AG08395 (cell line): ENCODE data around the gene SETD5.

ENCODE experiments used
- DNase-seq: peaks from one replicate; pipeline ENCODE4 v3.0.0; 2012; ENCODE audit warnings: mixed read lengths, low spot score

Gene SETD5

GRCh38 chr3:9387322-9387655 lies 10.1 kb upstream of the SETD5 start:
- DNase-seq, result no peak

- no peak for DNase-seq
Measured at GRCh38 chr3:9388142-9388541, 9.3 kb upstream of the SETD5 start.

- DNase-seq, result no peak
Measured at GRCh38 chr3:9388562-9389272, 8.7 kb upstream of the SETD5 start.

GRCh38 chr3:9390265-9390888 lies 7.0 kb upstream of the SETD5 start:
- DNase-seq, result no peak

GRCh38 chr3:9392041-9392440 lies 5.4 kb upstream of the SETD5 start:
- no peak for DNase-seq

- DNase-seq, result no peak
Measured at GRCh38 chr3:9395570-9396300, 1.7 kb upstream of the SETD5 start.

GRCh38 chr3:9396301-9396631 lies 1.1 kb upstream of the SETD5 start:
- DNase-seq, result peak; percentile 78

- peak; percentile 92 for DNase-seq
Measured at GRCh38 chr3:9396632-9397331, 633 bp upstream of the SETD5 start.

- DNase-seq, result no peak
Measured at GRCh38 chr3:9397906-9398699, 688 bp downstream of the SETD5 start.

GRCh38 chr3:9398700-9399336 lies 1.4 kb downstream of the SETD5 start:
- no peak for DNase-seq

- no peak for DNase-seq
Measured at GRCh38 chr3:9399337-9399703, 1.9 kb downstream of the SETD5 start.

- DNase-seq, result peak; percentile 81
Measured at GRCh38 chr3:9399746-9400145, 2.3 kb downstream of the SETD5 start.

- no peak for DNase-seq
Measured at GRCh38 chr3:9400616-9401015, 3.2 kb downstream of the SETD5 start.

- DNase-seq, result no peak
Measured at GRCh38 chr3:9401986-9402385, 4.6 kb downstream of the SETD5 start.

- no peak for DNase-seq
Measured at GRCh38 chr3:9402410-9403228, 5.2 kb downstream of the SETD5 start.

GRCh38 chr3:9403463-9403862 lies 6.0 kb downstream of the SETD5 start:
- DNase-seq, result no peak

- no peak for DNase-seq
Measured at GRCh38 chr3:9404680-9405079, 7.3 kb downstream of the SETD5 start.

GRCh38 chr3:9405756-9406155 lies 8.3 kb downstream of the SETD5 start:
- no peak for DNase-seq

GRCh38 chr3:9406856-9407626 lies 9.6 kb downstream of the SETD5 start:
- no peak for DNase-seq

- no peak for DNase-seq
Measured at GRCh38 chr3:9408061-9408460, 10.6 kb downstream of the SETD5 start.
